ENCODE data around the gene TBC1D3I. TPM values are rescaled to one million over a fixed set of nuclear protein-coding genes. Genes with fewer than 3 reads are reported as not detected.

Gene TBC1D3I
- total and polyA plus RNA-seq, 2 donors (not counting 1 experiment from before 2014, with no cell fraction given), result 0.19 to 1.9 TPM

- ATAC-seq (ENCODE audit: low read depth) (no peak), DNase-seq (no peak)
- Histone ChIP-seq H3K4me1 (ENCODE audit: control insufficient read depth in 2 of 2, insufficient read depth in 2 of 2, low read length in 2 of 2) (peaks cover 63 to 65% of the 10 kb centered on the region in 2 donors), H3K27ac (ENCODE audit: low read length in 2 of 2) (no peak overlapping the region), H3K36me3 (replicated peaks in 1 of 2; ENCODE audit: control extremely low read depth in 1 of 2, control insufficient read depth in 1 of 2, extremely low read depth in 1 of 2, insufficient read depth in 2 of 2, low read length in 1 of 2) (no peaks in the 10 kb centered on the region), H3K27me3 (replicated peaks in 1 of 4; ENCODE audit: control extremely low read depth in 1 of 4, control insufficient read depth in 3 of 4, insufficient read depth in 4 of 4, low read length in 3 of 4) (peaks cover 0 to 44% (median 0%) of the 10 kb centered on the region in 4 experiments), H3K9ac (ENCODE audit: low read length) (no peak overlapping the region), H3K4me2 (replicated peaks; ENCODE audit: low read depth, low read length, poor library complexity, severe bottlenecking) (no peak overlapping the region), H4K20me1 (ENCODE audit: control insufficient read depth, insufficient read depth, low read length, poor library complexity, severe bottlenecking) (no peaks in the 10 kb centered on the region), H3K9me3 (ENCODE audit: control extremely low read depth in 1 of 3, control insufficient read depth in 2 of 3, insufficient read depth in 1 of 3, low read length in 2 of 3) (peaks cover 0 to 3% (median 0%) of the 10 kb centered on the region in 3 donors), H3K4me3 (ENCODE audit: control extremely low read depth in 1 of 5, extremely low read depth in 1 of 5, insufficient read depth in 1 of 5, low read depth in 2 of 5, low read length in 4 of 5) (no peak overlapping the region), H2AFZ (ENCODE audit: insufficient read depth, low read depth, low read length, poor library complexity, severe bottlenecking) (no peak overlapping the region), H3K79me2 (ENCODE audit: control insufficient read depth, insufficient read depth, low read length) (no peaks in the 10 kb centered on the region)
- 100% methylated on average over 1 of the region's 4 CpGs for WGBS (ENCODE audit: insufficient coverage)
- intact Hi-C loops (cut with micrococcal nuclease), result no loop called here
- H3K4me1 Mint-ChIP-seq, result peaks cover 48% of the 10 kb centered on the region
- no peaks in the 10 kb centered on the region for H3K9me3 Mint-ChIP-seq (ENCODE audit: insufficient read depth)
- peaks cover 21% of the 10 kb centered on the region for H3K27me3 Mint-ChIP-seq
- H3K4me3 Mint-ChIP-seq, result no peak overlapping the region
- no peak for TF ChIP-seq EZH2 (IDR thresholded peaks at IDR 0.05; ENCODE audit: borderline replicate concordance, insufficient read depth, low read depth, low read length, poor library complexity, severe bottlenecking)
- no peak for TF ChIP-seq CTCF (IDR thresholded peaks at IDR 0.05)
- ChIA-PET POLR2A (no interaction called here), CTCF (no interaction called here)
- no peak overlapping the region for H3K27ac Mint-ChIP-seq
Observed at GRCh38 chr17:36205637-36206485, 58.5 kb downstream of the TBC1D3I start.
